ENCODE results near the gene CAMK2G. TPM values are rescaled to one million over a fixed set of nuclear protein-coding genes. Genes with fewer than 3 reads are reported as not detected.
"Not testable (repeated sequence)": the region's sequence is repeated elsewhere in the genome, so short reads cannot be mapped to it uniquely, and the experiment has no call there.

CAMK2G gene
- total and polyA plus RNA-seq, 11 donors: 8.0 to 18.6 (median 14.5) TPM

DNA sequence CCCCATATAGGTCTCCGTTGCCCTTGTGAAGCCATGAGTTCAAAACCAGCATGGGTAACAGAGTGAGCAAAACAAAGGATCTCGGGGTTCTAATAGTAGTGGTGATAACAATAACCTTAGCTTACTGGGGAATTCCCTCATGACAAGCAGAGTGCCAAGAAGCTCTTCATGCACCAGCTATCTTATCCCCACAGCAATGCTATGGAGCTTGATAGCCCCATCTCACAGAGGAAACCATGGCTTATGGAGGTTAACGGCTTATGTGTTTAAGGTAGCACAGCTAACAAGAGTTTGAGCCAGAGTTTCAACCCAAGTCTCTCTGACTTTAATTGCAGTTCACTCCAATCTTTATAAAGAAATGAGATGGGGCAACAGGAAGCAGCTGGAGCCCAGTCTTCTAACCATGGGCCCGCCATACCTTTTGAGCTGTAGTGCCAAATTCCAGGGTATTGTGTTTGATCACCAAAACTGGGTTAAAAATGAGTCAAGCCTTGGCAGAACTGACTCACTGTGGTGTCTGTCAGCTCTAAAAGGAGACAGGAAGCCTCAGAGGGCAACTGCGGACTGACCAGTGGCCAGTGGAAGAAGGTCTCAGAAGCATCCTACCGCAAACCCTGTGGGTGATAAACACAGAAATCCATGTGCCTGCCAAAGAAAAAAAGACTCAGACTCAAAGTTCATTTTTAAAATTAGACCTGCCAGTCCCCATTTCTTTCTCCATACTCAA is 20.1 kb upstream of the CAMK2G start:
- 78 to 85% (median 82%) methylated on average over 6 of the region's 6 CpGs for WGBS, 4 donors
- Histone ChIP-seq H3K4me1 (peaks cover 0 to 22% (median 0%) of the 10 kb centered on the region in 12 donors), H3K36me3 (no peaks in the 10 kb centered on the region), H3K27ac (peak overlapping the region in 1 of 12 donors; percentile 27), H3K4me3 (no peak overlapping the region), H3K27me3 (no peaks in the 10 kb centered on the region), H3K9me3 (no peaks in the 10 kb centered on the region)
- TF ChIP-seq POLR2A (IDR thresholded peaks at IDR 0.05): no peak
- TF ChIP-seq, protein P1, sequence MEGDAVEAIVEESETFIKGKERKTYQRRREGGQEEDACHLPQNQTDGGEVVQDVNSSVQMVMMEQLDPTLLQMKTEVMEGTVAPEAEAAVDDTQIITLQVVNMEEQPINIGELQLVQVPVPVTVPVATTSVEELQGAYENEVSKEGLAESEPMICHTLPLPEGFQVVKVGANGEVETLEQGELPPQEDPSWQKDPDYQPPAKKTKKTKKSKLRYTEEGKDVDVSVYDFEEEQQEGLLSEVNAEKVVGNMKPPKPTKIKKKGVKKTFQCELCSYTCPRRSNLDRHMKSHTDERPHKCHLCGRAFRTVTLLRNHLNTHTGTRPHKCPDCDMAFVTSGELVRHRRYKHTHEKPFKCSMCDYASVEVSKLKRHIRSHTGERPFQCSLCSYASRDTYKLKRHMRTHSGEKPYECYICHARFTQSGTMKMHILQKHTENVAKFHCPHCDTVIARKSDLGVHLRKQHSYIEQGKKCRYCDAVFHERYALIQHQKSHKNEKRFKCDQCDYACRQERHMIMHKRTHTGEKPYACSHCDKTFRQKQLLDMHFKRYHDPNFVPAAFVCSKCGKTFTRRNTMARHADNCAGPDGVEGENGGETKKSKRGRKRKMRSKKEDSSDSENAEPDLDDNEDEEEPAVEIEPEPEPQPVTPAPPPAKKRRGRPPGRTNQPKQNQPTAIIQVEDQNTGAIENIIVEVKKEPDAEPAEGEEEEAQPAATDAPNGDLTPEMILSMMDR (IDR thresholded peaks at IDR 0.05): no peak
- DNase-seq: no peak
- intact Hi-C loops (cut with DNase I): no loop called here
- ATAC-seq: no peak

DNA sequence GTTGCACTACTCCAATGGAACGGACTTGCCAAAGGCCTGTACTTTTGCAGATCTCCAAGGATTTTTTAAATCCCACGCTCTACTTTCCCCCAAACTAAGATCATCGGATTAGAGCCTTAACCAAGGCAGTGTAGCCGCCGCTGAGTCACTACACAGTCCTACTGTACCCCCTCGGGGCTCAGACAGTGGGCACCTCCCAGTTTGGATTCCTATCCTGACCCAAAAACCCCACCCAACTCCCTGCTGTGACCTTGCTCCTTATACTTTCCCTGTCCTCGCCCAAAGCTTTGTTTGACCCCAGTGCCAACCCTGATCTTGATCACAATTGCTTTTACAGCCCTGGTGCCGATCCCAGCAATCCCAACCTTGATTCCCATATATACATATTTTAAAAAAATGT is 19.1 kb upstream of the CAMK2G start:
- WGBS, 4 donors: 81 to 92% (median 85%) methylated on average over 8 of the region's 8 CpGs
- Histone ChIP-seq H3K4me1 (peaks cover 4 to 20% (median 7%) of the 10 kb centered on the region in 12 donors), H3K9me3 (no peaks in the 10 kb centered on the region), H3K27me3 (no peaks in the 10 kb centered on the region), H3K27ac (no peak overlapping the region), H3K4me3 (no peak overlapping the region), H3K36me3 (no peaks in the 10 kb centered on the region)
- no peak for TF ChIP-seq POLR2A (IDR thresholded peaks at IDR 0.05)
- TF ChIP-seq, protein P1 (IDR thresholded peaks at IDR 0.05): no peak
- no peak for DNase-seq
- no peak for ATAC-seq
- intact Hi-C loops (cut with DNase I): no loop called here

DNA sequence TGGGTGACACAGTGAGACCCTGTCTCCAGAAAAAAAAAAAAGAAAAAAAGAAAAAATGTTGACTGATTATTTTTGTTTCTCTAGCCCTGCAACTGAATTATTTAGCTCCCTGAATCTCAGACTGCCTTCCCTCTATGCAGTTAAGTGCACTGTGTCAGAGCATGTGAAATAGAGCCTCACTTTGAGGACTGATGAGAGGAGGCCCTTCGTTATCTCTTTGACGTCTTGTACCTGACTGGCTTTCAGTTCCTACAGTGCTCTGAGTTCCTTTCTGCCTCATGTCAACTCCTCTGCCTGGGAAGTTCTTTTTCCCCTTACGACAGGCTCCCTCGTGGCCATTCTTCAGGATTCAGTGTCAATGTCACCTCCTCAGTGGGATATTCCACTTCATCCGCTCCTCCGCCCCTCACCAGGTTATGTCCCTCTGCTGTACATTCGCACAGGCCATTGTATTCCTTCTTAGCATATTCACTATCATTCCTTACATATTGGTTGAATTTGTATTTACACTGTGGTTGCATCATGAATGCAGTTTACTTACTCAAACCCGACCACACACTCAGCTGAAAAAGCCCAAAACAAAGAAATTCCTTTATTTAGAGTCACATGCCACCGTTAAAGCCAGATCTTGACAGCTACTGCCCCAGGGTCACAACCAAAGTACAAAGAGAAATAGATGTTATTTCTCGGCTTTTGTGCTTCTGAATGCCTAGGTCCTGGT is 18.1 kb upstream of the CAMK2G start:
- DNase-seq (no peak), ATAC-seq (no peak)
- H3K27ac ChIP-seq: no peak overlapping the region
- H3K4me3 ChIP-seq: no peak overlapping the region
- H3K27me3 ChIP-seq: no peaks in the 10 kb centered on the region
- peaks cover 11 to 27% (median 17%) of the 10 kb centered on the region in 12 donors for H3K4me1 ChIP-seq
- 78 to 86% (median 81%) methylated on average over 10 of the region's 10 CpGs for WGBS, 4 donors
- H3K36me3 ChIP-seq: no peaks in the 10 kb centered on the region
- TF ChIP-seq, protein P1 (IDR thresholded peaks at IDR 0.05): no peak
- no peak for TF ChIP-seq POLR2A (IDR thresholded peaks at IDR 0.05)
- no peaks in the 10 kb centered on the region for H3K9me3 ChIP-seq
- intact Hi-C loops (cut with DNase I): no loop called here

DNA sequence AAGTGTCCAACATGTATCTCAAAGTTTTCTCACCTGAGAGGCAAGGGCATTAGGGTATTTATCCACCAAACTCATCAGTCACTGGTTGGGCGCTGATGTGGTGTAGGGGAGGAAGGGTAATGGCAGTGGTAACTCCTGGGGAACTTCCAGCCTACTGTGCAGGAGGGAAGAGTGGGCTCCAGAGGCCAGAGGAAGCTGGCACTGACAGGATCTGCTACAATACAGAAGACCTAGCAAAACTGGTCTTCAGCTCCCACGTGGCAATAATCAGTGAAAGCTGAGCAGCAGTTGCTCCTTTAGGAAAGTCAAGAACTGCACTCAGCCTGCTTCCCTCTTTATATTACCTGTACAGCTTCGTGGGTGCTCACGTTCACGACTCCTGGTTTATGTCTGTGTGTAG is 17.2 kb upstream of the CAMK2G start:
- Histone ChIP-seq H3K4me3 (no peak overlapping the region), H3K27me3 (no peaks in the 10 kb centered on the region), H3K36me3 (no peaks in the 10 kb centered on the region), H3K27ac (no peak overlapping the region), H3K4me1 (peaks cover 17 to 36% (median 26%) of the 10 kb centered on the region in 12 donors), H3K9me3 (no peaks in the 10 kb centered on the region)
- intact Hi-C loops (cut with DNase I): no loop called here
- TF ChIP-seq, protein P1 (IDR thresholded peaks at IDR 0.05): no peak
- TF ChIP-seq POLR2A (IDR thresholded peaks at IDR 0.05): no peak
- ATAC-seq (no peak), DNase-seq (no peak)
- 80 to 87% (median 85%) methylated on average over 5 of the region's 5 CpGs for WGBS, 4 donors

DNA sequence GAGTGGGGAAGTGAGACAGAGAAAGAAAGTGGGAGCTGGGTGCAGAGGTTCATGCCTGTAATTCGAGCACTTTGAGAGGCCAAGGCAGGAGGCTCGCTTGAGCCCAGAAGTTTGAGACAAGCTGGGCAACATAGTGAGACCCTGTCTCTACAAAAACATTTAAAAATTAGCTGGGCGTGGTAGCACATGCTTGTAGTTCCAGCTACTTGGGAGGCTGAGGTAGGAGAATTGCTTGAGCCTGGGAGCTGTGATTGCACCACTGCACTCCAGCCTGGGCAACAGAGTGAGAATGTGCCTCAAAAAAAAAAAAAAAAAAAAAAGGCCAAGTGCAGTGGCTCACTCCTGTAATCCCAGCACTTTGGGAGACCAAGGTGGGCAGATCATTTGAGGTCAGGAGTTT is 16.5 kb upstream of the CAMK2G start:
- ATAC-seq; H3K27me3 ChIP-seq; intact Hi-C loops (cut with DNase I); H3K9me3 ChIP-seq; H3K36me3 ChIP-seq; H3K4me3 ChIP-seq; DNase-seq: not testable (repeated sequence)
- Histone ChIP-seq H3K4me1 (peaks cover 20 to 41% (median 32%) of the 10 kb centered on the region in 12 donors), H3K27ac (peak overlapping the region in 1 of 12 donors; percentile 20)
- 63 to 84% (median 71%) methylated on average over 3 of the region's 3 CpGs for WGBS, 4 donors

Measured in heart left ventricle (tissue), 16 donors.